GM21515 (cell line): ENCODE results near the gene FAM209A.
"Not testable (repeated sequence)": the region's sequence is repeated elsewhere in the genome, so short reads cannot be mapped to it uniquely, and the experiment has no call there.

Source experiments
- ATAC-seq: cut with Tn5 transposase; IDR thresholded peaks from one replicate; pipeline ENCODE4 v1.9.1; 2021; ENCODE audit not compliant: unreplicated experiment

FAM209A gene

GRCh38 chr20:56524444-56524843, at the start of gene FAM209A:
Gene FAM209A (plus strand): TSS chr20:56524744. CDS start chr20:56524809, 65 bp downstream.
- not testable (repeated sequence) for ATAC-seq

DNA sequence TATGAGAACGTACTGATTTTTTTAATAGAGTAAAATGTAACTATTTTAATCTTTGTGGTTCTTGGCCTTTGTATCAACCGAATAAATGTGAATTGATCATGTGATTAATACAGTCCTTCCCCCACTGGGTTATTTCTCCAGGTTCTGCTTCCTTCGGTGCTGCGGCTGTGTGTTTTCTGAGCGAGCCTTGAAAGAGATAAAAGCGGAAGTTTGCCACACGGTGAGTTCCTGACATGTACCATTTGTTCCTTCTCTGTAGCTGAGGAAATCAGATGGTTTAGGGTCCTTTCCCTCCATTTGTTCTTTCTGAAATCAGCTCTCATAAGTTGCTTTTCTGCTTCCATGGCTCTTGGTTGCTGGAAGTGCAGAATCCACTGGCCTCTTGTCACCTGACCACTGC, 40.6 kb upstream of the FAM209A start:
- no peak for ATAC-seq

- no peak for ATAC-seq
Observed at GRCh38 chr20:56487216-56487615, 37.3 kb upstream of the FAM209A start.

DNA sequence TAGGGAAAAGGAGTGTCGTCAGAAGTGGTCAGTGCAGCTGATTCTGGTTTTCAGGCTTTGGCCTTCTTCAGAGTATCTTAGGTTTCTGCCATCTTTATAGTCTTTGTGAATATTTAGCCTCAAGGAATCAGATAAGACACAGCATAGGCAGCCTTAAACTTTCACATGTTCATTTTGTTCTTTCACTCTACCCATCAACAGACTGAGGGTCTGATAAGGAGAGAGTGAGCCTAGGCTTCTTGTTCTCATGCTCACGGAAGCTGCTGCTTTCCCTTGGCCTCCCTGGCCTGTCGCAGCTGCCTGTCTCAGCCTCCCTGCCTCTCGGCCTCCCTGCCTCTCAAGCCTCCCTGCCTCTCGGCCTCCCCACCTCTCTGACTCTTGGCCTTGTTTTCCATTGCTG, 36.0 kb upstream of the FAM209A start:
- ATAC-seq: no peak

DNA sequence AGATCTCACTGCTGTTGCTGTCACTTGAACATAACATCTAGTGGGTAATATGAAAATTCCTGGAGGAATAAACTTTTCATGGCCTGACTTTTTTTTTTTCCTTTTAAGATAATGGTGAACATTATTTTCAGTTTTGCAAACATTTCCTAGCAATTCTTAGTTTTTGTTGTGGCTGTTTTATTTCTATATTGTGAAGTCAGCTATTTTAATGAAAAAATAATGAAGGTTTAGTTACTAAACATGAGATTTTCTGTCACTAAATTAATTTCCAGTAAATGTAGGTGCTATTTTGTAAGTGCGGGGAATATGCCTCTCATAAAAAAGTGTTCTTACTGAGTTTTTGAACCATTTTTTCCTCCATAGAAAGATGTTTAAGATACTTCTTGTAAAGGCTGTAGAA, 23.4 kb upstream of the FAM209A start:
- ATAC-seq: no peak

GRCh38 chr20:56503916-56504315, 20.6 kb upstream of the FAM209A start:
- ATAC-seq: no peak

DNA sequence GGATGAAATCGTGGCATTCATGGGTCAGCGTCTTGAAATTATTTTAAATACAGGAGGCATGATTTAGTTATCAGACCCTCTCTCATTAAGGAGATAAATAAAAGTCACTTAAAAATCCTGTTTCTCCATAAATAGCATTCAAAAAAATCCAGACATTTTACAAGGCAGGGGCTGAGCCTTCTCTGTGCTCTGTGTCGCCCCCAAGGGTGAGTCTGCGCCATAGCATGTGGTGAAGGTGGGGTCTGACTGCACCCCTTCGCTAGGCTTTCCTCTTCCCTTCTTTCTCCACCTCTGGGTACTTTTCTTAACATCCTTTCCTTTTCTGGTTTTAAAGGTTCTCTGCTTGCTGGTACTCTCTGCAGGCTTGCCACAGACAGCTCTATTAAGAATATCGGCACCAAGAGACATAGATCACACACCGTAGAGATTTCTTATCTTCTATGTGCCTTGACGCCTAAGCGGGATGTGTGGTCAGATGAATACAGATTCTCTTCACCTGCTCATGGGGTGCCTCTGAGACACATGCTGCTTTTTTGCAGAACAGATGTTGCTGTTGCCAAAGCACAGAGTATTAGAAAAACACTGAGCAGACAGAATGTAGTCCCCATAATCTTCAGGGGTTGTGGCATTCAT, 20.1 kb upstream of the FAM209A start:
- no peak for ATAC-seq

GRCh38 chr20:56506103-56506502, 18.4 kb upstream of the FAM209A start:
- no peak for ATAC-seq

- ATAC-seq: no peak
Observed at GRCh38 chr20:56511926-56512325, 12.6 kb upstream of the FAM209A start.

- no peak for ATAC-seq
Observed at GRCh38 chr20:56513161-56514150, 11.1 kb upstream of the FAM209A start.

- ATAC-seq: no peak
Observed at GRCh38 chr20:56516631-56517030, 7.9 kb upstream of the FAM209A start.

- no peak for ATAC-seq
Observed at GRCh38 chr20:56517211-56517610, 7.3 kb upstream of the FAM209A start.

DNA sequence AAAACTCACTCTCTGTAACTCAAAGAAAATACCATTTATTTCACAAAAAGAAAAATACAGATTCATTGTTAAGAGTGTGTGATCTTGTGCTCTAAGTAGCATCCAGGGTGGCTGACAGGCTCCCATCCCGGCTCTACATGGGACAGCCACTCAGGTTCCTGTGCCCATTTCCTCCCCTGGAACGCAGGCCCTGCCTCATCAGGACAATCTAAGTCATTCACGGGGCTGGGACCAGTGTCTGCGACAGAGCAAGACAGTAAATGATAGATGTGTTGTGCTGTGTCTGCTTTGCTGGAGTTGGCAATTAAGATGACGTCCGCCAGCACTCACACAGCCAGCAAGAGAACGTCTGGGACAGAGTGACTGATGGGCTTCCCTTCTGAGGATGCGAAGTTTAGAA, 6.9 kb upstream of the FAM209A start:
- ATAC-seq: no peak

DNA sequence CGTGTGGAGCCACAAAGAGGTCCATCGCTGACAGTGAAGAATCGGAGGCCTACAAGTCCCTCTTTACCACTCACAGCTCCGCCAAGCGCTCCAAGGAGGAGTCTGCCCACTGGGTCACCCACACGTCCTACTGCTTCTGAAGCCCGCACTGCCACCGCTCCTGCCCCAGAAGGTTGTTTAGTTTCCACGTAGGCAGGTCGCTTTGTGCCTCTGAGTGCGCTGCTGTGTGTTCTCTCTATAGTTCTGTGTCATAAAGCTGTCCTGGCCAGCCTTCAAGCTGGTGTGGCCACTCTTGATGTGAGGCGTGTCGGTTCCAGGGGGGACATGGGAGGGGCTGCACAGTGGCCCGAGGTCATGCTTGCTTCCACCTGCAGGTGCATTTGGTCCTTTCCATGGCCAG, 6.4 kb upstream of the FAM209A start:
- no peak for ATAC-seq

- ATAC-seq: no peak
Observed at GRCh38 chr20:56518721-56519398, 5.7 kb upstream of the FAM209A start.

GRCh38 chr20:56519551-56519950, 5.0 kb upstream of the FAM209A start:
- no peak for ATAC-seq

GRCh38 chr20:56520180-56520579, 4.4 kb upstream of the FAM209A start:
- ATAC-seq: no peak

GRCh38 chr20:56520746-56521354, 3.7 kb upstream of the FAM209A start:
- ATAC-seq: not testable (repeated sequence)

DNA sequence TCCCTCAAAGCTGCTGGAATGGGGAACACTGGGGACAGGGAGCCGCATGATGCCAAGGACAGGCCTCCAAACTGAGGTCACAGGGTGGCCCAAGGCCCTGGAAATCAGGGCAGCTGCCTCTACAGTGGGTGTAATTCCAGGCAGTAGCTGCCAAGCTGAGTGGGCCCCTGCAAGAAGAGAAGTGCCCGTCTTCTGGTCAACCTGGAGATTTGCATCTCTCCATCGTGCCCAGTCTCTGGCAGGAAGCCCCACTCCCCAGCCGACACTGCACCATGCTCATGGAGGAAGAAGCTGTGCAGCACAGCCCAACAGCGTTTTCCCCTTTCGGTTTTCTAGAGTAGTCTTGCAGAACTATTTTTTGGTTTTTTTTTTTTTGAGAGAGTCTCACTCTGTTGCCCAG, 2.2 kb upstream of the FAM209A start:
- no peak for ATAC-seq

DNA sequence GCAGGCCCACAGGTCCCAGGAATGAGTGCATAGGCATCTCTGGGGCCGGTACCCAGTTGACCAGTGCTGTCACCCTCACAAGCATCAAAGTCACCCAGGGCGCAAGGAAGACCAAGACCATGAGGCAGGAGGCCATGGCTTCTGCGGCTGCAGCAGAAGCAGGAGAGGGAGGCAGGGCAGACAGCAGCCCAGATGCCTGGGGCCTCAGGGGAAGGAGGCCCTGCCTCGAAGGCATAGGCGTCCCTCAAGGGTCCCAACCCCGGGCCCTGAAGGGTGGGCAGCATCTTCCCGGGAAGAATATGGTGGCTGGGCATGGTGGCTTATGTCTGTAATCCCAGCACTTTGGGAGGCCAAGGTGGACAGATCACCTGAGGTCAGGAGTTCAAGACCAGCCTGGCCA, 3.0 kb downstream of the FAM209A start:
- no peak for ATAC-seq

GRCh38 chr20:56532946-56533345, 8.4 kb downstream of the FAM209A start, which contains the start of gene FAM209B:
Gene FAM209B (plus strand): TSS chr20:56533246. CDS start chr20:56533342, 96 bp downstream.
- not testable (repeated sequence) for ATAC-seq
